ENCODE measurements around the gene GTF2I.

DNA sequence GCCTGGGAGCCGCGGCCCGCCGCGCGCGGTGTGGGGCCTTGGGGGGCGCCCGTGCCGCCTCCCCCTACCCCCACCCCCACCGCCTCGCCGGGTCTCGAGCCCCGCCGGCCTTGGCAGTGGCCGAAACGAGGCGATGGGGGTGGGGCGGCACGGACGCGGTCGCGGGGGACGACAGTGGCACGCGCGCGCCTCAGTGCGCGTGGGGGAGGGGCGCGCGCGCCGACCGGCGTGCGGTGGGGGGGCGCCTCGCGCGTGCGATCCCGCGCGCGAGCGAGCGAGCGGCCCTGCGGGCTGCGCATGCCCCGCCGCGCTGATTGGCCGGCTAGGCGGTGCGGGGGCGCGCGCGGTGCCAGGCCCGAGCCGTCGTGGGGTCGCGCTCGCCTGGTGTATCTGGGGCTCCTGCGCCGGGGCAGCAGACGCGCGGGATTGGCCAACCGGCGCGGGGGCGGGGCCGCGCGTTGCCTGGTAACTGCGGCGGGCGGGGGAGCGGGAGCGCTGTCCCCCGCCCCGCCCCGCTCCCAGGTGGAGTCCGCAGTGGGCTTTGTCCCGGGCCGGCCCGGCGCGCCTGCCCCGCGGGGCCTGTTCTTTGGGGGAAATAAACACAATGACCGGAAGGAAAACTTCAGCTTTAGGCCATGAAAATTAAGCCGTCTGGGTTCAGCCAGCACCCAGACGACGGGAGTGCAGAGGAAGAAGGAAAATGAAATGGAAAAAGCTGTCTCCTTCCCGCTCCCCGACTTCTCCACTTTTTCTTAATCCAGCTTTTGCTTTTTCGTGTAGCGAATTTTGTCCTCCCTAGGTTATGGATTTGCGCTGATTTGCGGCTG is 873 bp downstream of the GTF2I start:
- TF ChIP-seq, protein P1, sequence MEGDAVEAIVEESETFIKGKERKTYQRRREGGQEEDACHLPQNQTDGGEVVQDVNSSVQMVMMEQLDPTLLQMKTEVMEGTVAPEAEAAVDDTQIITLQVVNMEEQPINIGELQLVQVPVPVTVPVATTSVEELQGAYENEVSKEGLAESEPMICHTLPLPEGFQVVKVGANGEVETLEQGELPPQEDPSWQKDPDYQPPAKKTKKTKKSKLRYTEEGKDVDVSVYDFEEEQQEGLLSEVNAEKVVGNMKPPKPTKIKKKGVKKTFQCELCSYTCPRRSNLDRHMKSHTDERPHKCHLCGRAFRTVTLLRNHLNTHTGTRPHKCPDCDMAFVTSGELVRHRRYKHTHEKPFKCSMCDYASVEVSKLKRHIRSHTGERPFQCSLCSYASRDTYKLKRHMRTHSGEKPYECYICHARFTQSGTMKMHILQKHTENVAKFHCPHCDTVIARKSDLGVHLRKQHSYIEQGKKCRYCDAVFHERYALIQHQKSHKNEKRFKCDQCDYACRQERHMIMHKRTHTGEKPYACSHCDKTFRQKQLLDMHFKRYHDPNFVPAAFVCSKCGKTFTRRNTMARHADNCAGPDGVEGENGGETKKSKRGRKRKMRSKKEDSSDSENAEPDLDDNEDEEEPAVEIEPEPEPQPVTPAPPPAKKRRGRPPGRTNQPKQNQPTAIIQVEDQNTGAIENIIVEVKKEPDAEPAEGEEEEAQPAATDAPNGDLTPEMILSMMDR (IDR thresholded peaks at IDR 0.05) = no peak
- TF ChIP-seq POLR2A (IDR thresholded peaks at IDR 0.05) = peak in 1 of 2 donors; percentile 51

Measured in adrenal gland (tissue), 5 donors.